ENCODE results near the gene CERT1.

DNA sequence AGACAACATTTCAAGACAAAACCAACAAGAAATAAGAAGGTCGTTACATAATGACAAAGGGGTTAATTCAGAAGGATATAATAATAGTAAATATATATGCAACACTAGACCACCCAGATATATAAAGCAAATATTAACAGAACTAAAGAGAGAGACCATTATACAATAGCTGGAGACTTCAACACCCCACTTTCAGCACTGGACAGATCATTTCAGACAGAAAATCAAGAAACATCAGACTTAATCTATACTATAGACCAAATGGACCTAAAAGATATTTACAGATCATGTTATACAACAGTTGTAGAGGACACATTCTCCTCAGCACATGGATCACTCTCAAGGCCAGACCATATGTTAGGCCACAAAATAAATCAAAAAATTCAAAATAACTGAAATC, 26.8 kb downstream of the CERT1 start:
- TF ChIP-seq POLR2A (IDR thresholded peaks at IDR 0.05; ENCODE audit: low read depth, low read length) (no peak), POLR2AphosphoS5 (IDR thresholded peaks at IDR 0.05; ENCODE audit: low read depth, low read length) (no peak)

Measured in GM12891 (cell line).